Peyer's patch (tissue), 4 donors: ENCODE results near the gene CCDC152.

ENCODE experiments used
- CTCF ChIP-seq, 6 experiments: fragments of 450-650 bp in 4 of 6; fragments of 200-600 bp in 2 of 6; sonication (generic) in 1 of 6; IDR thresholded peaks; one replicate each; pipeline ENCODE4 v1.5.1; 2017 to 2019; ENCODE audit warnings: antibody characterized with exemption in 6 of 6, mild to moderate bottlenecking in 3 of 6, moderate library complexity in 1 of 6
- POLR2A ChIP-seq, 2 donors: fragments of 450-650 bp; IDR thresholded peaks; one replicate each; pipeline ENCODE4 v1.5.1; 2017; ENCODE audit warnings: antibody characterized with exemption in 2 of 2, mild to moderate bottlenecking in 2 of 2, moderate library complexity in 2 of 2

- no peak for TF ChIP-seq CTCF (IDR thresholded peaks at IDR 0.05)
- no peak for TF ChIP-seq POLR2A (IDR thresholded peaks at IDR 0.05)
Measured at GRCh38 chr5:42812620-42813019, 56.0 kb downstream of the CCDC152 start.
